CD14-positive monocyte (primary cell): ENCODE results near the gene SLC24A5. TPM values are rescaled to one million over a fixed set of nuclear protein-coding genes. Genes with fewer than 3 reads are reported as not detected.

Experiments used
- DNase-seq, 3 donors: peaks; one replicate each; pipeline ENCODE4 v3.0.0-alpha.2; 2011 to 2022
- H2AFZ ChIP-seq: 2 replicates; pipeline ENCODE4 v1.6.0; 2012; ENCODE audit warnings: mild to moderate bottlenecking, low read depth, low read length, inconsistent platforms; ENCODE audit not compliant: insufficient read depth, poor library complexity, severe bottlenecking
- H3K27ac ChIP-seq, 2 donors: 1 replicate in 1 of 2; 2 replicates in 1 of 2; pipeline ENCODE4 v1.5.1; 2012 to 2013; ENCODE audit warnings: low read length in 2 of 2, control low read depth in 1 of 2, inconsistent platforms in 1 of 2, low read depth in 1 of 2, mild to moderate bottlenecking in 1 of 2
- H3K27me3 ChIP-seq, 2 donors: one replicate each; pipeline versions ENCODE4 v1.6.0 to v1.6.1; 2011 to 2013; ENCODE audit warnings: low read length in 2 of 2; ENCODE audit not compliant: control insufficient read depth in 2 of 2, insufficient read depth in 2 of 2
- H3K36me3 ChIP-seq, 2 donors: replicated peaks in 1 of 2; 1 replicate in 1 of 2; 2 replicates in 1 of 2; pipeline versions ENCODE4 v1.5.1 to v1.6.1; 2012 to 2013; ENCODE audit warnings: low read length in 2 of 2, control low read depth in 1 of 2, inconsistent platforms in 1 of 2, mild to moderate bottlenecking in 1 of 2; ENCODE audit not compliant: insufficient read depth in 2 of 2, control insufficient read depth in 1 of 2
- H3K4me1 ChIP-seq, 2 donors: 1 replicate in 1 of 2; 2 replicates in 1 of 2; pipeline versions ENCODE4 v1.5.1 to v1.6.1; 2012 to 2013; ENCODE audit warnings: low read length in 2 of 2, control low read depth in 1 of 2, inconsistent platforms in 1 of 2, mild to moderate bottlenecking in 1 of 2, moderate library complexity in 1 of 2; ENCODE audit not compliant: insufficient read depth in 2 of 2, control insufficient read depth in 1 of 2
- H3K4me2 ChIP-seq: replicated peaks from 2 replicates; pipeline ENCODE3; 2012; ENCODE audit warnings: low read length, moderate library complexity, mild to moderate bottlenecking; ENCODE audit not compliant: poor library complexity, severe bottlenecking; ENCODE audit errors: extremely low read depth
- H3K4me3 ChIP-seq, 3 experiments: fragments of 200-600 bp in 1 of 3; sonication (generic) in 1 of 3; replicated peaks in 1 of 3; 1 replicate in 2 of 3; 2 replicates in 1 of 3; pipeline ENCODE4 v1.5.1; 2011 to 2013; ENCODE audit warnings: low read length in 3 of 3, mild to moderate bottlenecking in 3 of 3, control low read depth in 2 of 3, low read depth in 2 of 3, inconsistent platforms in 1 of 3, moderate library complexity in 1 of 3
- H3K79me2 ChIP-seq: 2 replicates; pipeline ENCODE4 v1.6.0; 2012; ENCODE audit warnings: mild to moderate bottlenecking, control low read depth, inconsistent platforms, low read length, moderate library complexity; ENCODE audit not compliant: insufficient read depth
- H3K9ac ChIP-seq: 2 replicates; pipeline ENCODE4 v1.6.0; 2017; ENCODE audit warnings: low read length, mild to moderate bottlenecking; ENCODE audit not compliant: insufficient read depth, poor library complexity, severe bottlenecking
- H3K9me3 ChIP-seq, 2 donors: replicated peaks in 1 of 2; 1 replicate in 1 of 2; 2 replicates in 1 of 2; pipeline versions ENCODE4 v1.5.1 to v1.6.1; 2012 to 2013; ENCODE audit warnings: low read length in 2 of 2, control low read depth in 1 of 2; ENCODE audit not compliant: control insufficient read depth in 1 of 2, insufficient read depth in 1 of 2
- H4K20me1 ChIP-seq: 2 replicates; pipeline ENCODE4 v1.6.0; 2012; ENCODE audit warnings: mild to moderate bottlenecking, low read length, control low read depth, moderate library complexity; ENCODE audit not compliant: insufficient read depth
- H3K27ac Mint-ChIP-seq, 7 donors: one replicate each; pipeline ENCODE4 v1.8.0; 2020; ENCODE audit warnings: mild to moderate bottlenecking in 7 of 7, mixed read lengths in 7 of 7, moderate library complexity in 6 of 7, inconsistent platforms in 2 of 7
- H3K27me3 Mint-ChIP-seq, 3 donors: one replicate each; pipeline ENCODE4 v1.8.0; 2021 to 2022; ENCODE audit warnings: low read depth in 3 of 3, mild to moderate bottlenecking in 3 of 3, mixed read lengths in 3 of 3, moderate library complexity in 3 of 3, inconsistent platforms in 1 of 3
- H3K36me3 Mint-ChIP-seq, 2 donors: one replicate each; pipeline ENCODE4 v1.8.0; 2020; ENCODE audit warnings: mixed read lengths in 2 of 2, inconsistent platforms in 1 of 2, mild to moderate bottlenecking in 1 of 2
- H3K4me1 Mint-ChIP-seq: one replicate; pipeline ENCODE4 v1.8.0; 2020; ENCODE audit warnings: mild to moderate bottlenecking, mixed read lengths
- H3K4me3 Mint-ChIP-seq, 2 donors: one replicate each; pipeline ENCODE4 v1.8.0; 2020; ENCODE audit warnings: mild to moderate bottlenecking in 2 of 2, mixed read lengths in 2 of 2, moderate library complexity in 1 of 2
- H3K9me3 Mint-ChIP-seq, 7 donors: one replicate each; pipeline ENCODE4 v1.8.0; 2020 to 2022; ENCODE audit warnings: mixed read lengths in 7 of 7, mild to moderate bottlenecking in 6 of 7, moderate library complexity in 6 of 7, inconsistent platforms in 2 of 7
- CTCF ChIP-seq: fragments of 200-600 bp; IDR thresholded peaks from one replicate; pipeline ENCODE4 v1.8.0; 2022; ENCODE audit warnings: antibody characterized with exemption, mild to moderate bottlenecking
- WGBS: methylation state at CpG from one replicate; pipeline ENCODE4 v1.1.5; 2013; ENCODE audit warnings: missing lambda C conversion rate; ENCODE audit not compliant: insufficient coverage; 5-methylcytosine and 5-hydroxymethylcytosine counted together
- intact Hi-C, 2 donors: fragments of 100-400 bp; cut with micrococcal nuclease; formaldehyde crosslinking; loops; one replicate each; pipeline versions ENCODE4 v1.15.0 to v1.15.1; 2023
- polyA plus RNA-seq, 3 donors: library from polyadenylated mRNA; depleted of rRNA in 1 of 3; unstranded in 2 of 3; stranded (reverse) in 1 of 3; fragments of 300-500 nt in 2 of 3; fragments of >200 nt in 1 of 3; fragmentation: Illumina TruSeq in 2 of 3; gene quantifications; 1 replicate in 2 of 3; 2 replicates in 1 of 3; pipeline ENCODE4 v1.2.3, GENCODE V29; 2012 to 2021

SLC24A5 gene
- polyA plus RNA-seq, 3 donors = not detected

GRCh38 chr15:48185529-48185928 is 64.7 kb downstream of the SLC24A5 start:
- Histone ChIP-seq H3K9ac (no peak overlapping the region), H3K36me3 (no peaks in the 10 kb centered on the region), H3K4me3 (no peak overlapping the region), H3K27me3 (peaks cover 3 to 4% of the 10 kb centered on the region in 2 donors), H3K9me3 (no peaks in the 10 kb centered on the region), H3K4me2 (no peak overlapping the region), H3K4me1 (no peaks in the 10 kb centered on the region), H4K20me1 (no peaks in the 10 kb centered on the region), H2AFZ (no peak overlapping the region), H3K79me2 (no peaks in the 10 kb centered on the region), H3K27ac (no peak overlapping the region)
- DNase-seq = no peak
- Mint-ChIP-seq H3K9me3 (peaks cover 0 to 2% (median 0%) of the 10 kb centered on the region in 7 donors), H3K27ac (no peak overlapping the region), H3K4me1 (no peaks in the 10 kb centered on the region), H3K4me3 (no peak overlapping the region), H3K36me3 (no peaks in the 10 kb centered on the region), H3K27me3 (peaks cover 1 to 6% (median 2%) of the 10 kb centered on the region in 3 donors)
- no CpG with 5 or more reads among the region's 3 CpGs for WGBS
- TF ChIP-seq CTCF = no peak
- intact Hi-C loops = no loop called here

DNA sequence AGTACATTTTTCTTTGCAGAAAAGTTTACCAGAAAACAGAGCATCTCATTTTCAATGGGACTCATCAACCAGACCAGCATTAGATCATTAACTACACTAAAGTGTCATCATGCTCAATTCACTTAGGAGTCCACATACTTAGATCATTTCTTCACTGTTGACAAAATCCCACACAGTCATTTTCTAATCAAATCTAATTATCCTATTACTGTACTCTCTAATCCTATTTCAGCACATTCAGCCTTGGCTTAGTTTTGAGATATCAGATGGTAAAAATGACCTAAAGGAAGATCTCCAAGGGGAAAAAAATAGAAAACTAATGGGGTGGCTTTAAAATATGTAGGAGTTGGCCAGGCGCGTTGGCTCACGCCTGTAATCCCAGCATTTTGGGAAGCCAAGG is 65.5 kb downstream of the SLC24A5 start:
- peaks cover 0 to 3% (median under 1%) of the 10 kb centered on the region in 7 donors for H3K9me3 Mint-ChIP-seq
- no peak for DNase-seq
- H3K4me1 Mint-ChIP-seq = peaks cover 3% of the 10 kb centered on the region
- H3K9ac ChIP-seq = no peak overlapping the region
- H3K36me3 Mint-ChIP-seq = no peaks in the 10 kb centered on the region
- no peaks in the 10 kb centered on the region for H3K79me2 ChIP-seq
- no peaks in the 10 kb centered on the region for H4K20me1 ChIP-seq
- no peak overlapping the region for H2AFZ ChIP-seq
- no CpG with 5 or more reads among the region's 3 CpGs for WGBS
- intact Hi-C loops = no loop called here
- no peak for TF ChIP-seq CTCF
- H3K9me3 ChIP-seq = no peaks in the 10 kb centered on the region
- no peak overlapping the region for H3K4me3 ChIP-seq
- H3K27me3 ChIP-seq = peaks cover 4 to 5% of the 10 kb centered on the region in 2 donors
- peaks cover 0 to 4% (median 2%) of the 10 kb centered on the region in 3 donors for H3K27me3 Mint-ChIP-seq
- H3K27ac Mint-ChIP-seq = no peak overlapping the region
- no peak overlapping the region for H3K4me2 ChIP-seq
- no peak overlapping the region for H3K4me3 Mint-ChIP-seq
- no peaks in the 10 kb centered on the region for H3K36me3 ChIP-seq
- peaks cover 0 to 4% of the 10 kb centered on the region in 2 donors for H3K4me1 ChIP-seq
- H3K27ac ChIP-seq = no peak overlapping the region
